OCI-LY1 (cell line): Measurements from ENCODE around the gene H1-8.

ENCODE experiments used
- H2AFZ ChIP-seq: fragments of 200-600 bp; sonication (generic), shearing (Covaris generic); 2 replicates; pipeline ENCODE4 v1.6.0; 2014; ENCODE audit warnings: antibody characterized with exemption, mild to moderate bottlenecking, low read length
- H3F3A ChIP-seq: fragments of 200-600 bp; sonication (generic), shearing (Covaris generic); 2 replicates; pipeline ENCODE4 v1.6.0; 2014; ENCODE audit warnings: mild to moderate bottlenecking, antibody characterized with exemption, low read length, moderate library complexity; ENCODE audit not compliant: insufficient read depth
- H3K27ac ChIP-seq: fragments of 200-600 bp; sonication (generic); 2 replicates; pipeline ENCODE4 v1.5.1; 2014; ENCODE audit warnings: low read length, mixed run types, mild to moderate bottlenecking, low read depth; ENCODE audit not compliant: poor library complexity, severe bottlenecking
- H3K27me3 ChIP-seq: fragments of 200-600 bp; sonication (generic); 2 replicates; pipeline ENCODE4 v1.6.0; 2014; ENCODE audit warnings: antibody characterized with exemption, mild to moderate bottlenecking, low read length, moderate library complexity; ENCODE audit not compliant: insufficient read depth
- H3K36me3 ChIP-seq: fragments of 200-600 bp; sonication (generic); 2 replicates; pipeline ENCODE4 v1.6.1; 2014; ENCODE audit warnings: mild to moderate bottlenecking, antibody characterized with exemption, low read length, moderate library complexity, mixed read lengths; ENCODE audit not compliant: insufficient read depth
- H3K4me1 ChIP-seq: fragments of 200-600 bp; sonication (generic); 2 replicates; pipeline ENCODE4 v1.5.1; 2014; ENCODE audit warnings: mild to moderate bottlenecking, low read length, moderate library complexity; ENCODE audit not compliant: insufficient read depth, severe bottlenecking
- H3K4me2 ChIP-seq: fragments of 200-600 bp; sonication (generic), shearing (Covaris generic); 2 replicates; pipeline ENCODE4 v1.6.1; 2014; ENCODE audit warnings: low read length
- H3K4me3 ChIP-seq: fragments of 200-600 bp; sonication (generic); 2 replicates; pipeline ENCODE4 v1.5.1; 2014; ENCODE audit warnings: low read length, low read depth, mild to moderate bottlenecking, mixed read lengths; ENCODE audit not compliant: poor library complexity, severe bottlenecking
- H3K79me2 ChIP-seq: fragments of 200-600 bp; shearing (Covaris generic); 2 replicates; pipeline ENCODE4 v1.6.1; 2016; ENCODE audit warnings: mixed run types, low read length, mixed read lengths; ENCODE audit not compliant: insufficient read depth
- H3K9ac ChIP-seq: fragments of 200-600 bp; sonication (generic), shearing (Covaris generic); 2 replicates; pipeline ENCODE4 v1.6.1; 2014; ENCODE audit warnings: mild to moderate bottlenecking, low read length, mixed read lengths
- H3K9me2 ChIP-seq: fragments of 200-600 bp; sonication (generic), shearing (Covaris generic); 2 replicates; pipeline ENCODE4 v1.6.1; 2014; ENCODE audit warnings: low read depth, mild to moderate bottlenecking, low read length, mixed read lengths
- H3K9me3 ChIP-seq: fragments of 200-600 bp; shearing (Covaris generic); 2 replicates; pipeline ENCODE4 v1.6.1; 2014; ENCODE audit warnings: low read length, mixed read lengths
- H4K20me1 ChIP-seq: fragments of 200-600 bp; sonication (generic), shearing (Covaris generic); 2 replicates; pipeline ENCODE4 v1.6.0; 2016; ENCODE audit warnings: mild to moderate bottlenecking, low read length; ENCODE audit not compliant: insufficient read depth
- CTCF ChIP-seq: fragments of 200-600 bp; sonication (generic), shearing (Covaris generic); IDR thresholded peaks from 2 replicates; pipeline ENCODE4 v1.5.1; 2017; ENCODE audit warnings: mild to moderate bottlenecking, antibody characterized with exemption, low read length, moderate library complexity, mixed read lengths
- EZH2 ChIP-seq: fragments of 200-600 bp; sonication (generic), shearing (Covaris generic); IDR thresholded peaks from 2 replicates; pipeline ENCODE4 v1.8.0; 2017; ENCODE audit warnings: borderline replicate concordance, mixed run types, mild to moderate bottlenecking, antibody characterized with exemption, low read length, moderate library complexity, mixed read lengths

The H1-8 gene

GRCh38 chr3:129526121-129526900 is 16.7 kb upstream of the H1-8 start:
- Histone ChIP-seq H3K27ac (peak overlapping the region; percentile 19), H3K9me3 (no peaks in the 10 kb centered on the region), H3K4me2 (peak overlapping the region; percentile 38; the same call in 1 of the 2 replicates), H3K27me3 (no peaks in the 10 kb centered on the region; the same call in 1 of the 2 replicates), H4K20me1 (no peaks in the 10 kb centered on the region), H3K9ac (no peak overlapping the region), H3F3A (no peaks in the 10 kb centered on the region), H3K9me2 (no peaks in the 10 kb centered on the region), H3K79me2 (no peaks in the 10 kb centered on the region), H3K4me1 (peaks cover 11% of the 10 kb centered on the region), H2AFZ (no peak overlapping the region), H3K36me3 (no peaks in the 10 kb centered on the region), H3K4me3 (no peak overlapping the region)
- no peak for TF ChIP-seq CTCF
- no peak for TF ChIP-seq EZH2

GRCh38 chr3:129527262-129527661 is 15.7 kb upstream of the H1-8 start:
- Histone ChIP-seq H3K27ac (no peak overlapping the region), H3K4me1 (peaks cover 11% of the 10 kb centered on the region), H3K9me2 (no peaks in the 10 kb centered on the region), H3K9ac (no peak overlapping the region), H3F3A (no peaks in the 10 kb centered on the region), H3K4me2 (no peak overlapping the region), H3K79me2 (no peaks in the 10 kb centered on the region), H3K9me3 (no peaks in the 10 kb centered on the region), H3K4me3 (no peak overlapping the region), H4K20me1 (no peaks in the 10 kb centered on the region), H3K36me3 (no peaks in the 10 kb centered on the region), H3K27me3 (no peaks in the 10 kb centered on the region; the same call in 1 of the 2 replicates), H2AFZ (no peak overlapping the region)
- TF ChIP-seq CTCF (no peak), EZH2 (no peak)

- Histone ChIP-seq H3F3A (no peaks in the 10 kb centered on the region), H3K4me2 (no peak within 1 kb of the TSS), H3K9me3 (no peaks in the 10 kb centered on the region), H3K4me1 (peaks cover 11% of the 10 kb centered on the region), H4K20me1 (no peaks in the 10 kb centered on the region), H3K9me2 (no peaks in the 10 kb centered on the region), H3K9ac (no peak within 1 kb of the TSS), H3K4me3 (no peak within 1 kb of the TSS), H2AFZ (no peak within 1 kb of the TSS), H3K79me2 (no peaks in the 10 kb centered on the region), H3K27ac (no peak within 1 kb of the TSS), H3K27me3 (peaks cover 8% of the 10 kb centered on the region; the same call in 1 of the 2 replicates), H3K36me3 (no peaks in the 10 kb centered on the region)
- TF ChIP-seq CTCF (no peak), EZH2 (no peak)
Measured at GRCh38 chr3:129528589-129529100, 14.3 kb upstream of the H1-8 start, which contains the start of gene RHO. RHO (plus strand) TSS chr3:129528639; CDS start chr3:129528734, 95 bp downstream.
